IPS-NIHi11 (cell line): ENCODE measurements around the gene NDRG2.

Experiments used
- DNase-seq: peaks from one replicate; pipeline ENCODE4 v3.0.0; 2012; ENCODE audit warnings: mixed read lengths, low spot score

Gene NDRG2

GRCh38 chr14:21024585-21025370 lies at the start of gene NDRG2:
NDRG2 (minus strand) TSS chr14:21025061; CDS start chr14:21023315, 1,746 bp downstream.
- DNase-seq: peak; percentile 98

- DNase-seq: no peak
Measured at GRCh38 chr14:21073921-21074320, 49.1 kb upstream of the NDRG2 start.

- no peak for DNase-seq
Measured at GRCh38 chr14:21072781-21073339, 48.0 kb upstream of the NDRG2 start.

- DNase-seq: no peak
Measured at GRCh38 chr14:21072031-21072473, 47.2 kb upstream of the NDRG2 start.

GRCh38 chr14:21071225-21072030 lies 46.6 kb upstream of the NDRG2 start:
- peak; percentile 90 for DNase-seq

GRCh38 chr14:21070610-21071224 lies 45.9 kb upstream of the NDRG2 start:
- DNase-seq: peak; percentile 72

- peak; percentile 74 for DNase-seq
Measured at GRCh38 chr14:21070083-21070609, 45.3 kb upstream of the NDRG2 start, which contains the start of gene ARHGEF40. ARHGEF40 (plus strand) TSS chr14:21070304; CDS start chr14:21070397, 93 bp downstream.

- peak; percentile 67 for DNase-seq
Measured at GRCh38 chr14:21069388-21070082, 44.7 kb upstream of the NDRG2 start.

GRCh38 chr14:21068521-21069387 lies 43.9 kb upstream of the NDRG2 start:
- peak; percentile 49 for DNase-seq

GRCh38 chr14:21066882-21067502 lies 42.1 kb upstream of the NDRG2 start:
- peak; percentile 40 for DNase-seq

- DNase-seq: peak; percentile 41
Measured at GRCh38 chr14:21063479-21063878, 38.6 kb upstream of the NDRG2 start.

- DNase-seq: no peak
Measured at GRCh38 chr14:21061347-21061668, 36.4 kb upstream of the NDRG2 start.

- DNase-seq: no peak
Measured at GRCh38 chr14:21060614-21061346, 35.9 kb upstream of the NDRG2 start.

- DNase-seq: no peak
Measured at GRCh38 chr14:21059842-21060613, 35.2 kb upstream of the NDRG2 start.

GRCh38 chr14:21058903-21059302 lies 34.0 kb upstream of the NDRG2 start:
- no peak for DNase-seq

- DNase-seq: no peak
Measured at GRCh38 chr14:21057803-21058675, 33.2 kb upstream of the NDRG2 start, which contains the start of gene RNASE8. RNASE8 (plus strand) TSS chr14:21057822; CDS start chr14:21057893, 71 bp downstream.

- DNase-seq: no peak
Measured at GRCh38 chr14:21056520-21057163, 31.8 kb upstream of the NDRG2 start.
